ELF-1 (cell line): ENCODE results near the gene TNFAIP2.
"Not testable (repeated sequence)": the region's sequence is repeated elsewhere in the genome, so short reads cannot be mapped to it uniquely, and the experiment has no call there.

Experiments used
- DNase-seq: peaks from one replicate; pipeline ENCODE4 v3.0.0-alpha.2; 2016; ENCODE audit warnings: low read depth, low spot score

The TNFAIP2 gene

DNA sequence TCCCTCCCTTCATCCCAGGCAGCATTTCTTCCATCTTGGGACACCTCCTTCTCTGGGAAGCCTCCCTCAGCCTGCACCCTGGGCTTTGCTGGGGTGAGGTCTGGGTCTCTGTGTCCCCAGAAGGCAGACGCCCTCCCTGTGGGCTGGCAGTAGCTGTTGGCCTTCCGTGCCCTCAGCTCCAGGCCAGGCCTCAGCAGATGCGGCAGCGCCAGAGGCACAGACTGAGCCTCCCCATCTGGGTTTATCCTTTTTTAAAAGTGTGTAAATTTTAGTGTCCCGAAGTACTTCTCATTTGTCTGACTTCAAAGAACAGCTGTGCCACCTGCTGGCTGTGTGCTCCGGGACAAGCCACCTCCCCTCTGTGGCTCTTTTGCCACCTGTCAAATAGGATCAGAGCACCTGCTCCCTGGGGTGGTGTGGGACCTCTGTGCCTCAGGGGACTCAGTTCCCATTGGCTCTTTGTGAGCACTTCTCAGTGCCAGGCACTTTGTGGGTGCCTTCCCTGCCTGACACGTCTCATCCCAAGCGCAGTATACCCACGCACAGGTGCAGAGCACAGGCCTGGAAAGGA lies 17.6 kb upstream of the TNFAIP2 start:
- DNase-seq: no peak

DNA sequence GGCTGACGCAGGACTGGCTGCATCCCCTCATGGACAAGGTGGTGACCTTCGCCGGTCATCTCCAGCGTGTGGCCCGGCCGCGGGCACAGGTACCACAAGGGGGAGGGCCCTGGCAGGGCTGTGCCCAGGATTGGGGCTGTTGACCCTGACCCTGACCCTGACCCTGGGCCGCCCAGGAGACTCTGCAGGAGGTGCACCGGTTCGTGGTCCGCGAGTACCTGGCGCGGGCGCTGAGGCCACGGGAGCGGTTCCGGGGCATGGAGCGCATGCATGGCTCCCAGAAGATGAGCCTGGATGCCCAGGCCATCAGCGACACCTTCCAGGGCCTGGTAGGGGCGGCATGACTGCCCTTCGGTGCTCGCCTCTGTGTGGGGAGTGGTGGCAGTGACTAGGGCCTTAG lies 15.8 kb upstream of the TNFAIP2 start:
- DNase-seq: no peak

DNA sequence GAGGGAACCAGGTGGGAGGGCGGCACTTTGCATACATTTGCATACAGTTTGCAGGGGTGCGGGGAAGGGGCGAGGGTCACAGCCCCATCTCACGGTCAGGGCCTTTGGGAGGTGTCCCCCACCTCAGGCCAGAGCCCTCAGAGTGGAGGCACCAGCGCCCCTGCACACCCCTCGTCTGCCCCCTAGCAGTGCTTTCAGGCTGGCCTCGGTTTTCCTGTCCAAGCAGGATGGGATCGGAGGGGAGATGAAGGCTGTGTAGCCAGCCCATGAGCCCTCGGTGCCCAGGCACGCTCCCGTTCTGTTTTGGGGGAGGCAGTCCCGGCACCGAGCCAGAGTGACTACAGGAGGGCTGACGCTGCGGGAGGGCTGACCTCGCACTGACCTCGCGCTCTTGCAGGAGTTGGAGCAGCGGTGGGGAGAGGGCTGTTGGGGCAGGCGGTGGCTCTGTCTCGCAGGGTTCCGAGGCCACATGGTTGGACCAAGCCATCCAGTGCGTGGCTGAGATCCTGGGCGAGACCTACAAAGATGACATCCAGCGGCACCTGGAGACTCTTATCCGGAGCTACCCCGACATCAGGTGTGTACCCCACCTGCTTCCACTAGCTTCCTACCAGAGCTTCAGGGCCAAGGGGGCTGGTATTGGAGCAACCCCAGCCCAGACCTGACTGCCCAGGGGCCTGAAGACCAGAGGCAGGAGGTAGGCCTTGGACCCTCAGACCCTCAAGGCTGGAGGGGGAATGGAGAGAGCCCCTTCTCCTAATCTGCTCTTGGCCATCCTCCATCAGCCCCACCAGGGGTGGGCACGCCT lies 15.1 kb upstream of the TNFAIP2 start:
- DNase-seq: no peak

DNA sequence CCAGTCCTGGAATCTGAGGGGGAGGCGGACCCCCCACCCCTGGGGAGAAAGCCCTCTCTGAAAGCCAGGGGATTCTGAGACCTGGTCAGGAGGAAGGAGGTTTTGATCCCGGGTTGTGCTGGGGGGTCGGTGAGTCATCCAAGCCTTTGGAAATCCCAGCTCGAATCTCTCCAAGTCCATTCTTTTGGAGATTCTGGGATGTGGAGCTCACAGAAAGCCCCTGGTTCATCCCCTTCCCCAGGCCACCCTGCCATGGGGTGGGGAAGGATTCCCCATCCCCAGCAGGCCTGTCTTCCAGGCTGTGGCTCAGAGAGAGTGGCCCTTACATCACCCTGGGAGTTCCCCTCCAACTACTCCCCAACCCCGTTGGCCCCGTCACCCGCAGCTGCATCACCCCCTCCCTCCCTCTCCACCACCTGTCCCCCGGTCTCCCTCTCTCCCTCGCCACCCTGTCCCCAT lies 14.5 kb upstream of the TNFAIP2 start:
- no peak for DNase-seq

DNA sequence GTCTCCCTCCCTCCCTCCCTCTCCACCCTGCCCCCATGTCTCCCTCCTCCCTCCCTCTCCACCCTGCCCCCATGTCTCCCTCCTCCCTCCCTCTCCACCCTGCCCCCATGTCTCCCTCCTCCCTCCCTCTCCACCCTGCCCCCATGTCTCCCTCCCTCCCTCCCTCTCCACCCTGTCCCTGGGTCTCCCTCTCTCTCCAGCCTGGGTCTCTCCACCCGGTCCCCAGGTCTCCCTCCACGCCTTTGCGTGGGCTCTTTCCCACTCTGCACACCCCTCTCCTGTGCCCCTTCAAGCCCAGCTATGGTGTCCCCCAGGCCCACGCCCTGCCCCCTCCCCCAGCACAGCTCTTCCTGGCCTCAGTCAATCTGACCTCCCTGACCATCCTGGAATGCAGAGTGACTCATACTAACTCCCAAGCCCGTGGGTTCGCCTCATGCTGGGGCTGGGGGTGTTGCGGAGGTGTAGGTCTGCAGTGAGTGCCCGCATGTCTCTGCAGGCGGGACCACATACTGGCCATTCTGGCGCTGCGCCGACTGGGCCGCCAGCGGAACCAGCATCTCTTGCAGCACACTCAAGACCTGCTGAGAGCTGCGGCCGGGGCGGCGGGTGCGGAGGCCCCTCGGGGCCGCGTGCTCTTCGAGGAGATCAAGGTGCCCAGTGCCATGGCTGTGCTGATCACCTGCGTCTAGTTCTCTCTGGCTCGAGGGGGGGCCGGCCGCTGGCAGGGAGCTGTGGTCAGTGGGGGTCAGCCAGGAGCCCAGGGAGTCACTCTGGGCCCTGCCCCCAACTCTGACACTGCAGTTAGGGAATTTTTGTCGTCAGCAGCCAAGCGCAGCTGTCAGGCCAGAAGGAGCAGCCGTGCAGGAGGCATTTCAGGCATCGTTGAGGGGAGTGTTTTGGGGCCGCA lies 13.5 kb upstream of the TNFAIP2 start:
- peak; percentile 78 for DNase-seq

DNA sequence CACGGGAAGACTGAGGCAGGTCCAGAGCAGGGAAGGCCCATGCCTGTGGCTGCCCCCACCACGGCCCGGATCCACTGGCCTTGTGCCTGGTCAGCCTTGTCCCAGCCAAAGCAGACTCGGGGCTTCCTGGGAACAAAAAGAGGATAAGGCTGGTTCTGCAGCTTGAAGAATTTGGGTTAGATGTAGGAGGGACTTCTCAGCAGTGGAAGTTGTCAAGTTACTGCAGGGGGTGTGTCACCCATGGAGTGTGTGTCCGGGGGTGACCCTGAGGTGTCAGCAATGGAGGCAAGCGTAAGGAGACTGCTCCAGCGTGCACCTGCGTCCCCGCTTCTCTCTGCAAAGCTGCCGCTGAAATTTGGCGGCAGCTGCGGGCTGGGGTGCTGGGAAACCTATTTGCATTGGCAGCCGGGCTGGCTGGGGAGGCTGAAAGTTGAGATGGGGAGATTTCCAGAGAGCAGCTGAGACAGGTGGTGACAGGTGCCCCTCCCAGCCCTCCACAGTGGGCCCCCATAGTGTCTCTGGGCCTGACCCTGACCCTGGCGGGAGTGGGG lies 12.5 kb upstream of the TNFAIP2 start:
- DNase-seq: no peak

DNA sequence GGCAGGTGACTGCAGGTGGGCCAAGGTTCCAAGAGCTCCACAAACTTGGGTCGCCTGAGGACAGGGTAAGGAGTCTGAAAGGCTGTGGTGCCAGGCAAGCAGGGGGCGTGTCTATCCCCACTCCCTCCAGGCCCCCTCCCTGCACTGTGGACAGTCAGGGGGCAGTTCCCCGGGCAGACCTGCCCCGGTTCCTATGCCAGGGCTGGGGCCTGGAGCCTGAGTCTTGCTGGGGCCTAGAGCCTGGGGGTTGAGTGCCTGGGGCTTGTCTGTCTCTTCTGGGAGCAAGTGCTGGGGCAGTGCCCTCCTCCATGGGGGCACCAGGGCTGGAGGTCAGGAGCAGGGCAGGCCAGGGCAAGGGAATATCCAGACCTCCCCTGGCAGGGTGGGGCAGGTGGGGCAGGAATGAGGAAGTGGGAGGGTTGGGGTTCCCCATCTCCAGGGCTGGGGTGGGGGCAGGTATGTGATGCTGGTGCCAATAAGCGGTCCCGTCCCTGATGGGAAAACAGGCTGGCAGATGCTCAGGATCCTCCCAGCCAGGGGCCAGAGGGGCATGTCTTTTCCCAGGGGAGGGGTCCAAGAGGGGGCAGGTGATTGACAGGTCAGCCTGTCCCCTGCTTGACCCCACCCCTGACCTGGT lies 11.9 kb upstream of the TNFAIP2 start:
- no peak for DNase-seq

DNA sequence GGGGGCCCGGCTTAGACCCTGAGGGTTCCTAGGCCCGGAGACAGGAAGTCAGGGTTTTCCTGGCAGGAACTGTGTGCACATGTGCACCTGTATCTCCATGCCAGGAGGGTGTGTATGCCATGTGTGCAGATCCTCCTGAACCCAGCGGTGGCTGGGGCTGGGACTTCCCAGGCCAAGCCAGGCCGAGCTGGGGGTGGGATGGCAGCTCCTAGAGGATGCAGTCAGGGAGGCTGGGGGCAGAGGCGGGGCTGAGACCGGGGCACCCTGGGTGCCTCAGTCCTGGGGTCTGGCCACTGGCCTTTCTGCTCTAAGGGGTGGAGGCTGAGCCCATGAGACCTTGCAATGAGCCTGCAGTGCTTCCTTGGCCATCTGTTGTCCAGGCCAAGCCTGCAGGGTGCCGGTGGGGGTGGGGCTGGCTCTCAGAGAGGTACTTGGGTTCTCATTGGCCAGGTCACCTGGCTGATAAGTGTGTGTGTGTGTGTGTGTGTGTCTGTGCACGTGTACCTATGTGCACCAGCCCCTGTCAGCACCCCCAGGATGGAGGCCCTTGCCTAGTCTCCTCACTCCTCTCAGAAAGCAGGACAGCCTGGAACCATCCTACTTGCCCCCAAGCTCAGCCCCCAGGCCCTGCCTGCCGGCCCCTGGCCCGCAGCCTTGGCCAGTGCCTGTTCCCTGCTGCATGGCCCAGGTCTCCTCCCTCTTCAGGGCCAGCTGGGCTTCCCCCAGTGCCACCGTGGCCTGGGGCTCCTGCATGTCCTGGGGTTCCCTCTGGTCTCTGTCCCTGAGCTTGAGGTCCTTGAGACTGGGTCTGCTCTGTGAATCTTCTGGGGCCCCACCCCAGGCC lies 10.6 kb upstream of the TNFAIP2 start:
- no peak for DNase-seq

DNA sequence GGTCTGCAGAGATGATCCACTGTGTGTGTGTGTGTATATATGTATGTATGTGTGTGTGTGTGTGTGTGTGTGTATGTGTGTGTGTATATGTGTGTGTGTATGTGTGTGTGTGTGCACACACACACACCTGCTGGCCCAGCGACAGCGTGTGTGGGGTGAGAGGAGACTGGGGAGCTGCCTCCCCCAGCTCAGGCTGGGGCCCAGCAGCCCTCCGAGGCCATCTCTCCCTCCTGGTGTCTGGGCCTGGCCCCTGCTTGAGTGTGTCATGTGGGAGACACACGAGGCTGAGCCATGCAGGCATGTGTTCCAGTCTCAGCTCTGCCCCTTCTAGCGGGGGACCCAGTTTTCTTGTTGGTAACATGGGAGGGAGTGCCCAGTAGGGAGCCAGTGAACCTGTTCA lies 10.0 kb upstream of the TNFAIP2 start:
- DNase-seq: no peak

DNA sequence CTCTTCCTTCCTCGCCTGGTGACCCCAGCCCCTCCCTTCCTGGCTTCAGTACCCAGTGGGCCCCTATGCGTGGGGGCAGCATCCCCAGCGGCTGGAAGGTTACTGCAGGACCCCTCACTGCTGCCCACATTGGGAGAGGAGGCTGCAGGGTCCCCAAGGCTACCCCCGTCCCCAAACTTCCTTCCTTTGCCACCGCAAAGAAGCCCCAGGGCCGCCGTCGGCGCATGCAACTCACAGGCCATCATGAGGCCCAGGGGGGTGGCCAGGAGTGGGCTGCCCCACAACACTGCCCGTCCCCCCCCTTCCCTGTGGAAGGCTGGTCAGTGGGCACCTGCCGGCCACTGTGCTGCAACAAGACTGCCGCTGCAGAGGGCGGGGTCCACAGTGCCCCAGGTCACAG lies 9.5 kb upstream of the TNFAIP2 start:
- DNase-seq: no peak

DNA sequence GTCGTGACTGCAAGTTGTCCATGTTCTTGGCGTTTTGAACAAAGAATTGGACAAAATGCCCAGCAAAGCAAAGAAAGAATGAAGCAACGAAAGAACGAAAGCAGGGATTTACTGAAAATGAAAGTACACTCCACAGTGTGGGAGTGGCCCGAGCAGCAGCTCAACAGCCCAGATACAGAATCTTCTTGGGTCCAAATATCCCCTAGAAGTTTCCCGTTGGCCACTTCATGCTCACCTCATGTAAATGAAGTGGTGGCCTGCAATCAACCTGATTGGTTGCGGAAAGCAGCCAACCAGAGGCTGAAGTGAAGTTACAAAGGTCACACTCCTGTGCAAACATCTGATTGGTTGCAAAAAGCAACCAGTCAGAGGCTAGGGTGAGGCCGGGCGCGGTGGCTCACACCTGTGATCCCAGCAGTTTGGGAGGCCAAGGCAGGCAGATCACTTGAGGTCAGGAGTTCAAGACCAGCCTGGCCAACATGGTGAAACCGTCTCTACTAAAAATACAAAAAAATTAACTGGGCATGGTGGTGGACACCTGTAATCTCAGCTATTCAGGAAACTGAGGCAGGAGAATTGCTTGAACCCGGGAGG lies 8.1 kb upstream of the TNFAIP2 start:
- DNase-seq: not testable (repeated sequence)

DNA sequence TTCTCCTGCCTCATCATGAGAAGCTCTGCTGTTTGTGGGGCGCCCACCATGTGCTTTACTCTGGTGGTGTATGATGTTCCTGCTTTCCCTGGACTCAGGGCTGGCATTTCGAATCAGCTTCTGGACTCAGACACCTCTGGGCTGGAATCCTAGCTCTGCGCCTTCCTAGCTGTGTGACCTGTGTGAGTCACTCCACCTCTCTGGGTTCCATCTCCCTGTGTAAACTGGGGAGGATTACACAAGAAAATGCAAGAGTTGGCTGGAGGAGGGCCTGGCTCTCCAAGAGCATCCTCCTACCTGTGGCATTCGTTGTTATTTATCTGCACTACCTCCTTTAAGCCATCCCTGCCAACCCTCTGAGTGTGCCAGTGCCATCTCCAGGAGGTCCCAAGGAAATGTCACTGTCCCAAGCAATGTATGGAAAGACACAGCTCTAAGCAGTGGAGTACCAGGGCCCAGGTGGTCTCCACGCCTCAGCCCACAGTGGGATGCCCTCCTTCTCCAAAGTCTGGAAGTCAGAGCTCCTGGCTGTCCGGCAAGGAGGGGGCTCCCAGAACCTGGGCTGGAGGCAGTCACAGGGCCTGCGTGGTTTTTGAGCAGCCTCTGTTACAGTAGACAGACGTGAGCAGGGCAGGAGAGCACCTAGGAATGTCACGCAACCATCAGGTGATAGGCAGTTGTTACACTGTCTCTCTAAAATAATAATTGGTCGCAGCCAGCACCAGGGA lies 7.3 kb upstream of the TNFAIP2 start:
- no peak for DNase-seq

DNA sequence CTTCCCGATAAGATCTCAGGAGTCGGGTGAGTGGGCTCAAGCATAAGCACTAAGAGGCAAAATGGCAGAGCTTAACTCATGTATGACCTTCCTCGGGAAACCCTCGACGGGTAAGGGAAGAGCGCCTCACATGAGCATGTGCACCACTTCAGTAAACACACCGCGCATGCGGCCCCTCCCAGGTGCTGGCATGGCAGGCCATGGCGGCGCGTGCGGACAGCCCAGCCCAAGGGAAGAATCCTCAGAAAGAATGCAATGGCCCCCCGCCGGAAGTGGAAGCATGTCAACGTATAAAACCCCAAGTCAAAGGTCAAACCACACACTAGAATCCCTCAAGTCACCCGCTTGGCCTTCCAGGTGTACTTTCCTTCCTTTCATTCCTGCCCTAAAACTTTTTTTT lies 6.6 kb upstream of the TNFAIP2 start:
- no peak for DNase-seq

DNA sequence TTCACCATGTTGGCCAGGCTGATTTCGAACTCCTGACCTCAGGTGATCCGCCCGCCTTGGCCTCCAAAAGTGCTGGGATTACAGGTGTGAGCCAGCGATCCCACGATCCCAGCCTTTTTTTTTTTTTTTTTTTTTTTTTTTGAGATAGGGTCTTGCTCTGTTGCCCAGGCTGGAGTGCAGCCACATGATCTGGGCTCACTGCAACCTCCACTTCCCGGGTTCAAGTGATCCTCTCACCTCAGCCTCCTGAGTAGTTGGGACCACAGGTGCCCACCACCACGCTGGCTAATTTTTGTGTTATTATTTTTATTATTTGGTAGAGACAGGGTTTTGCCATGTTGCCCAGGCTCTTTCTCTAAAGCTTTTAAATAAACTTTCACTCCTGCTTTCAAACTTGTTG lies 5.8 kb upstream of the TNFAIP2 start:
- not testable (repeated sequence) for DNase-seq

DNA sequence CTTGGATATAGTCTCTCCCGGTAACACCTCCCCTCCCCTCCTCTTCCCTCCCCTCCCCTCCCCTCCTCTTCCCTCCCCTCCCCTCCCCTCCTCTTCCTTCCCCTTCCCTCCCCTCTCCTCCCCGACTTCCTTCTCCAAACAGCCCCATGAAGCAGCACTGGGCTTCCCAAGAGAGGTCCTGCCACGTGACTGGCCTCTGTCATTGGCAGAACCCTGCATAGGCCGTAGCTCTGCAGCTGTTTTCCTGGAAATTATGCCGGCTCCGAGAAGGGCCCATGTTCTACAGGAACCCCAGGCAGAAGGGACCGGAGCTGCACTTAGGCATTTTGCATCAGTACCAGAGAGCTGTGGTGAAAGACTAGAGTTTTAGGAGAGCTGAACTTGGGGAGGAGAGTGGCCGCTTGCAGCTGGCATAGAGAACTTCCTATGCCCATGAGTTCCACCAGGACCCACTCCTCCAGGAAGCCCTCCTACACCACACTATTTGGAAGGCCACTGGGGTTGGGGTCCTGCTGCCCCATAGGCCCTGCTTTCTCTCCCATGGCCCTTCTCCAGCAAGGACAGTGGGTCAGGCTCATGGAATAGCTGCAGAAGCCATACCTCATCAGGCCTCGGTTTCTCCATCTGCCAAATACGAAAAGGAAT lies 5.1 kb upstream of the TNFAIP2 start:
- DNase-seq: no peak

DNA sequence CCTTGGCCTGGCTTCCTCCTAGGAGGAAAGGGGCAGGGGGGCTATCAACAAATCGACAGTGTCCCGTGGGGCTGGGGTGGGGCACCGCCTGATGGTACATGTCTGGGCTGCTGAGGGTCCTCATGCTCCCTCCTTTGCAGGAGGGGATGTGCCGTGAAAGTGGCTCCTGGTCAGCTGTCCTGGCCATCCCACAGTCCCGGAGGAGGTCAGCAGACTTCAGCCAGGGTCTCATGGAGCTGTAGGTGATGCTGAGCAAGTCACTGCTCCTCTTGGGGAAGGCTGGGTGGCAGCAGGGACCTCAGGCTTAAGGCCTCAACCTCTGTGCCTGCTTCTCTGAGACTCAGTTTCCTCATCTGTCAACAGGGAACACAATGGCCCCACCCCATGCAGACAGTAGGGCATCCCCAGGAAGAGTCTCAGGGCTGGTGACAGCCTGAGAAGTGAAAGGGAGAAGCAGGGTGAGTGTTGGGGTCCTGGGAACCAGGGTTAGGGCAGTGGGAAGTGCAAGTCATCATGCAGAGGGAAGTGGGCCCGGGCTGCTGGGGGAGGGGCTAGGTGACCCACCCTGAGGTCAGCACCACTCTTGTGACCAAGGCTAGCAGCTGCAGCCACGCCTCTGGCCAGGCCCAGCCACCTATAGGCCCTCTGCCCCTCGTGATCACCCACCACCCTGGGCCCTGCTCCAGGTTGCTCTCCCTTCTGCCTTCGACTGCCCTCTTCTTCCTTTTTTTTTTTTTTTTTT lies 4.4 kb upstream of the TNFAIP2 start:
- DNase-seq: no peak

DNA sequence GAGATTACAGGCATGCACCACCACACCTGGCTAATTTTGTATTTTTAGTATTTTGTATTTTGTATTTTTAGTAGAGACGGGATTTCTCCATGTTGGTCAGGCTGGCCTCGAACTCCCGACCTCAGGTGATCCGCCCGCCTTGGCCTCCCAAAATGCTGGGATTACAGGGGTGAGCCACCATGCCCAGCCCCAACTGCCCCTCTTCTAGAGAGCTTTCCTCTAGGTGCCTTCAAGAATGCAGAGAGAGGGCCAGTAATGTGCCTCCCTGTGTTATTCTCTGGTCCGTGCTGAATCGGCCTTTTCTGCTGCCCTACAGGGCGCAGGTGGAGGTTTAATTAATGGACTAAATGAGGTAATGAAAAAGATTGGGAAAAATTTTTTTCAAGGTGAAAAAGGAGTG lies 3.7 kb upstream of the TNFAIP2 start:
- DNase-seq: not testable (repeated sequence)

DNA sequence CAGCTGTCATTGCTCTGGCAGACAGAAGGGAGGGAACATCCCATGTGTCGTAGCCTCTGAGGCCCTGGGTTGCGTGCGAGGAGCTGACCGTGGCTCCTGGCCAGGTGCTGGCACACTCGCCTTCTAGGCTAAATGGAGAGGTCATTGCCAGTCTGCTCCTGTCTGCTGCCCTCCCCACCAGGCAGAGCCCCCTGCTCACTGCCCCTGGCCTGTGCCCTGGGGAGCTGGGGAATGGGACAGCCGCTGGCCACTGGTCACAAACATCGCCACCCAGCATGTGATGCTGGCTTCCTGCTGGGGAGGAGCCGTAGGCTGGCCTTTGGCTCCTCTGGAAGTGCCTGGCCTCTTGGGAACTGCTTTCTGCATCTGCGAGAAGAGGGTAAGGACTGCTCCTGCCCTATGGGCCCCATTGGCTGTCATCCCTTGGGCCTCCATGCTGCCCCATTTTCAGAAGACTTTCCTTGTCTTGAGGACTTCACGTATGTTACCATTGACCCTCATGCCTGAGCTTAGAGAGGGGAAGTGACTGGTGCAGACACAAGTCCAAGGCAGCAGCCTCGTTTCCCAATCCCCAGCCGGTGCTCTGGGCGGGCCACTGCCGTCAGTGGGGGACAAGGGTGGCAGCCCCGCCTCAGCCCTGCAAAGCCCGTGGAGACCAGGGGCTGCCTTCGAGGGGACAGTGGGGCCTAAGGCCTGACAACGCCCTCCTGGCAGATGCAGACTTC lies 2.0 kb upstream of the TNFAIP2 start:
- DNase-seq: no peak
